Activated CD4-positive, alpha-beta T cell treated with anti-CD3 and anti-CD28 coated beads for 4 hours (primary cell): ENCODE measurements around the gene CHST11.
"Not testable (repeated sequence)": the region's sequence is repeated elsewhere in the genome, so short reads cannot be mapped to it uniquely, and the experiment has no call there.

ENCODE experiments used
- DNase-seq, 2 donors: peaks; one replicate each; pipeline ENCODE4 v3.0.0-alpha.2; 2020

The CHST11 gene

GRCh38 chr12:104568487-104568868 lies 111.7 kb downstream of the CHST11 start:
- DNase-seq = no peak

GRCh38 chr12:104568935-104569334 lies 112.2 kb downstream of the CHST11 start:
- DNase-seq = no peak

GRCh38 chr12:104569346-104570173 lies 112.8 kb downstream of the CHST11 start:
- DNase-seq = no peak

- DNase-seq = no peak
Observed at GRCh38 chr12:104570174-104570907, 113.6 kb downstream of the CHST11 start.

- no peak for DNase-seq
Observed at GRCh38 chr12:104571328-104571727, 114.6 kb downstream of the CHST11 start.

GRCh38 chr12:104574353-104574752 lies 117.6 kb downstream of the CHST11 start:
- not testable (repeated sequence) for DNase-seq

- DNase-seq = not testable (repeated sequence)
Observed at GRCh38 chr12:104574758-104575157, 118.0 kb downstream of the CHST11 start.

GRCh38 chr12:104575442-104576186 lies 118.9 kb downstream of the CHST11 start:
- no peak for DNase-seq

- DNase-seq = no peak
Observed at GRCh38 chr12:104576187-104576778, 119.5 kb downstream of the CHST11 start.

GRCh38 chr12:104576980-104577580 lies 120.3 kb downstream of the CHST11 start:
- DNase-seq = no peak

- DNase-seq = no peak
Observed at GRCh38 chr12:104577581-104577981, 120.8 kb downstream of the CHST11 start.

GRCh38 chr12:104578453-104578852 lies 121.7 kb downstream of the CHST11 start:
- DNase-seq = no peak

- no peak for DNase-seq
Observed at GRCh38 chr12:104579718-104580495, 123.2 kb downstream of the CHST11 start.

GRCh38 chr12:104581005-104581570 lies 124.3 kb downstream of the CHST11 start:
- no peak for DNase-seq

GRCh38 chr12:104582739-104583138 lies 126.0 kb downstream of the CHST11 start:
- DNase-seq = no peak

GRCh38 chr12:104583301-104583700 lies 126.6 kb downstream of the CHST11 start:
- no peak for DNase-seq

GRCh38 chr12:104585448-104586055 lies 128.8 kb downstream of the CHST11 start:
- DNase-seq = no peak

GRCh38 chr12:104586351-104586919 lies 129.7 kb downstream of the CHST11 start:
- no peak for DNase-seq

GRCh38 chr12:104588047-104588920 lies 131.5 kb downstream of the CHST11 start:
- DNase-seq = no peak
